HFF-Myc (cell line): ENCODE results near the gene RALGAPA2.

Source experiments
- DNase-seq: peaks from one replicate; pipeline ENCODE4 v3.0.0-alpha.2; 2011; ENCODE audit warnings: low read depth; ENCODE audit errors: extremely low read depth
- H3K4me3 ChIP-seq: replicated peaks from 2 replicates; pipeline ENCODE4 v1.5.1; 2011; ENCODE audit warnings: low read depth, mild to moderate bottlenecking, control low read depth, low read length
- TF ChIP-seq, protein P1 (sequence below): IDR thresholded peaks from 2 replicates; pipeline ENCODE4 v1.5.1; 2012; ENCODE audit warnings: mild to moderate bottlenecking, low read depth, low read length, control low read depth; ENCODE audit errors: missing control alignments

RALGAPA2 gene

DNA sequence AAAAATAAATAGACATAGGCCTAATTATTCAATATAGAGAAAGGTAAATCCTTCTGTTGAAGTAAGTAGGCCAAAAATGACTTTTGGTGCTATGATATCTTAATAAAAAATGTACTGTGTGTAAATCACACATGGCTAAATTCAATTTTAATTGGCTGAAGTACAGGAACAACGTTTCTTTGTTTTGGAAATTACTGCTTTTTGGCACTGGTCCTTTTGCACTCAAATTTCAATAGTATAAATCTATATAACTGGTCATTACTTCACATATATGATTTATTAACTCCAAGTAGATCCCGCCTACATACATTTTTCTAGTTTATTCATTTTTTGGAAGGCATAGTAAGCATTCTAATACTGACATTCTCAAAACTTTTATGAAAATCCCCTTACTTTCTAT, 114.5 kb downstream of the RALGAPA2 start:
- DNase-seq = no peak

GRCh38 chr20:20594171-20594530, 118.3 kb downstream of the RALGAPA2 start:
- DNase-seq = no peak
- TF ChIP-seq, protein P1, sequence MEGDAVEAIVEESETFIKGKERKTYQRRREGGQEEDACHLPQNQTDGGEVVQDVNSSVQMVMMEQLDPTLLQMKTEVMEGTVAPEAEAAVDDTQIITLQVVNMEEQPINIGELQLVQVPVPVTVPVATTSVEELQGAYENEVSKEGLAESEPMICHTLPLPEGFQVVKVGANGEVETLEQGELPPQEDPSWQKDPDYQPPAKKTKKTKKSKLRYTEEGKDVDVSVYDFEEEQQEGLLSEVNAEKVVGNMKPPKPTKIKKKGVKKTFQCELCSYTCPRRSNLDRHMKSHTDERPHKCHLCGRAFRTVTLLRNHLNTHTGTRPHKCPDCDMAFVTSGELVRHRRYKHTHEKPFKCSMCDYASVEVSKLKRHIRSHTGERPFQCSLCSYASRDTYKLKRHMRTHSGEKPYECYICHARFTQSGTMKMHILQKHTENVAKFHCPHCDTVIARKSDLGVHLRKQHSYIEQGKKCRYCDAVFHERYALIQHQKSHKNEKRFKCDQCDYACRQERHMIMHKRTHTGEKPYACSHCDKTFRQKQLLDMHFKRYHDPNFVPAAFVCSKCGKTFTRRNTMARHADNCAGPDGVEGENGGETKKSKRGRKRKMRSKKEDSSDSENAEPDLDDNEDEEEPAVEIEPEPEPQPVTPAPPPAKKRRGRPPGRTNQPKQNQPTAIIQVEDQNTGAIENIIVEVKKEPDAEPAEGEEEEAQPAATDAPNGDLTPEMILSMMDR = no peak
- no peak overlapping the region for H3K4me3 ChIP-seq

More for the DNA sequence above, 114.5 kb downstream of the RALGAPA2 start:
- TF ChIP-seq, protein P1 = no peak
- H3K4me3 ChIP-seq = no peak overlapping the region

DNA sequence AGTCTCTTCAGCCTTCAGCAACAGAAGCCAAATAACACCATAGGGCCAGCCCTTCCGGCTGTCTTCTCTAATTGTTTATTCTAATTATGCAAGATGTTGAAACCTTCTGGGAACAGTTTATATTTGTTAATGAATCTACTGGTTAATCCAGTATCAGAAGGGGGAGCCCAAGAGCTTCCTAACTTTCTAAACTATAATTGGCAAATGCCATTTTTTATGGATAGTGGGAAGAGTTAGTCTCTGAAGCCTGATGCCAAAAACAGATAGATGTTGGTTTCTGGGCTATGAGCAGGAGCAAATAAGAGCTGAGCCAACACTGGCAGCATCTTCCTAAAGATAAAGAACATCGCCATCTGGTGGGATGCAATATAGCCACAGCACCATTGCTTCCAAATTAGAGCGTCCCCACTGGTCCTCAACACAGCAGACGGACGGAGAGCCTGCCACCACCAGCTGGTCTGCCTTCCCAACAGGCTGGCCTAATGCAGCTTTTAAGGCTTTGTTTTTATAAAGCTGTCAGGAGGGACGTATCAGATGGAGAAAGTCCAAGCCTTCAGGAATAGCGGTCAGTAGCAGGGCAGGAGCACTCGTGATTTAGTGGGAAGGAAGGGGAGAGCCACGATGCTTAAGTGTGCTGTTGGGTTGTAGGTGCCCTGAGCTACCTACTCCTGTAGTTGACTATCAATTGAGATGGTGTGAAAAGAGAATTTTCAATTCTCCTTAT, 118.8 kb downstream of the RALGAPA2 start:
- no peak overlapping the region for H3K4me3 ChIP-seq
- TF ChIP-seq, protein P1 = peak; percentile 58

GRCh38 chr20:20585146-20585545, 127.3 kb downstream of the RALGAPA2 start:
- TF ChIP-seq, protein P1 = no peak
- no peak overlapping the region for H3K4me3 ChIP-seq
- no peak for DNase-seq

More for the DNA sequence above, 118.8 kb downstream of the RALGAPA2 start:
- DNase-seq = peak; percentile 37

GRCh38 chr20:20582734-20583133, 129.7 kb downstream of the RALGAPA2 start:
- DNase-seq = no peak
- TF ChIP-seq, protein P1 = no peak
- no peak overlapping the region for H3K4me3 ChIP-seq

DNA sequence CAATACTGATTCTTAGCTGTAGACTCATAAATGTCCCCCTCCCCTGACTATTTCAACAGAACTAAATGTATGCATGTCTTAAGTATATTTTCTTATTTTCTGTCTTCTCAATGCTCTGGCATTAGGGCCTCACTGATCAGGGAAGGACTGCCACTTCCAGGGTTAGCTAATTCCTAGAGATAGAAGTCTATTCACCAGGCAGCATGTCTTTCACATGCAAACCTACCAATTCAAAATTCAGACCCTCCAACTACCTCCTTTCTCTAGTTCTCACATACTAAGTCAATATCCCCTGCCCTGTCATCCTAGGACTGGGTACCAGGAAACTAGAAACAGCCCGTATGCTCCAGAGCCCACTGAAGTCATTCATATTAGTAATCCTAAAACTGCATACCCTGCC, 132.3 kb downstream of the RALGAPA2 start:
- TF ChIP-seq, protein P1 = no peak
- no peak for DNase-seq
- H3K4me3 ChIP-seq = no peak overlapping the region

GRCh38 chr20:20578838-20579237, 133.6 kb downstream of the RALGAPA2 start:
- no peak overlapping the region for H3K4me3 ChIP-seq
- TF ChIP-seq, protein P1 = no peak

More at GRCh38 chr20:20578838-20579237, 133.6 kb downstream of the RALGAPA2 start:
- no peak for DNase-seq
